HL-60 (cell line): ENCODE results near the gene PPP1R14C.

ENCODE experiments used
- POLR2AphosphoS5 ChIP-seq: IDR thresholded peaks from 2 replicates; pipeline ENCODE4 v1.6.1; 2012; ENCODE audit warnings: low read depth
- TF ChIP-seq, protein P1 (sequence below): IDR thresholded peaks from one replicate; pipeline ENCODE4 v1.5.1; 2011; ENCODE audit warnings: low read length, control low read depth, inconsistent platforms; ENCODE audit not compliant: insufficient read depth

DNA sequence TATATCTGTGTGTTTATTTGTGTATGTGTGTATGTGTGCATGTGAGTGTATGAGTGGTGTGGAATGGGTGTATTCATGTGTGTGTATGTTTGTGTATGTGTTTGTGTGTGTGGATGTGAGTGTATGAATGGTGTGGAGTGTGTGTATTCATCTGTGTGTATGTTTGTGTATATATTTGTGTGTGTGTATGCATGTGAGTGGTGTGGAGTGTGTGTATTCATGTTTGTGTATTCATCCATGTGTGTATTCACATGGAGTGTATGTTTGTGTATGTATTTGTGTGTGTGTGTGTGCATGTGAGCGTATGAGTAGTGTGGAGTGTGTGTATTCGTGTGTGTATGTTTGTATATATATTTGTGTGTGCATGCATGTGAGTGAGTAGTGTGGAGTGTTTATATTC, 66.6 kb downstream of the PPP1R14C start:
- no peak for TF ChIP-seq POLR2AphosphoS5
- TF ChIP-seq, protein P1, sequence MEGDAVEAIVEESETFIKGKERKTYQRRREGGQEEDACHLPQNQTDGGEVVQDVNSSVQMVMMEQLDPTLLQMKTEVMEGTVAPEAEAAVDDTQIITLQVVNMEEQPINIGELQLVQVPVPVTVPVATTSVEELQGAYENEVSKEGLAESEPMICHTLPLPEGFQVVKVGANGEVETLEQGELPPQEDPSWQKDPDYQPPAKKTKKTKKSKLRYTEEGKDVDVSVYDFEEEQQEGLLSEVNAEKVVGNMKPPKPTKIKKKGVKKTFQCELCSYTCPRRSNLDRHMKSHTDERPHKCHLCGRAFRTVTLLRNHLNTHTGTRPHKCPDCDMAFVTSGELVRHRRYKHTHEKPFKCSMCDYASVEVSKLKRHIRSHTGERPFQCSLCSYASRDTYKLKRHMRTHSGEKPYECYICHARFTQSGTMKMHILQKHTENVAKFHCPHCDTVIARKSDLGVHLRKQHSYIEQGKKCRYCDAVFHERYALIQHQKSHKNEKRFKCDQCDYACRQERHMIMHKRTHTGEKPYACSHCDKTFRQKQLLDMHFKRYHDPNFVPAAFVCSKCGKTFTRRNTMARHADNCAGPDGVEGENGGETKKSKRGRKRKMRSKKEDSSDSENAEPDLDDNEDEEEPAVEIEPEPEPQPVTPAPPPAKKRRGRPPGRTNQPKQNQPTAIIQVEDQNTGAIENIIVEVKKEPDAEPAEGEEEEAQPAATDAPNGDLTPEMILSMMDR: no peak
